HepG2 (cell line): ENCODE data around the gene GDAP1L1. TPM values are rescaled to one million over a fixed set of nuclear protein-coding genes. Genes with fewer than 3 reads are reported as not detected.
A peak's percentile ranks its signal among the peaks of the same experiment; 100 is the strongest.

ENCODE experiments used
- ARID5B ChIP-seq: IDR thresholded peaks from 2 replicates; pipeline ENCODE4 v1.4.0; 2020; ENCODE audit warnings: mild to moderate bottlenecking, missing genetic modification reagents
- ATF2 ChIP-seq: sonication (generic); formaldehyde crosslinking; IDR thresholded peaks from 2 replicates; pipeline ENCODE4 v1.4.0; 2020; ENCODE audit warnings: missing genetic modification reagents
- ATF5 ChIP-seq: sonication (generic); formaldehyde crosslinking; IDR thresholded peaks from 2 replicates; pipeline ENCODE4 v1.4.0; 2020; ENCODE audit warnings: mild to moderate bottlenecking, low read depth, missing genetic modification reagents
- E2F1 ChIP-seq: sonication (generic); formaldehyde crosslinking; IDR thresholded peaks from 2 replicates; pipeline ENCODE4 v1.5.0; 2020; ENCODE audit warnings: missing genetic modification reagents
- HDAC1 ChIP-seq: sonication (generic); formaldehyde crosslinking; IDR thresholded peaks from 2 replicates; pipeline ENCODE4 v1.5.1; 2020; ENCODE audit warnings: mild to moderate bottlenecking, missing genetic modification reagents
- PTBP1 ChIP-seq: fragments of 200-400 bp; formaldehyde crosslinking; IDR thresholded peaks from 2 replicates; pipeline ENCODE4 v1.6.1; 2018; ENCODE audit warnings: low read length, low read depth; ENCODE audit not compliant: poor library complexity, severe bottlenecking
- ZBTB14 ChIP-seq: sonication (generic); formaldehyde crosslinking; IDR thresholded peaks from 2 replicates; pipeline ENCODE4 v1.4.0; 2020; ENCODE audit warnings: missing genetic modification reagents
- ZSCAN12 ChIP-seq: sonication (generic); formaldehyde crosslinking; IDR thresholded peaks from 2 replicates; pipeline ENCODE4 v1.9.0; 2021; ENCODE audit warnings: mild to moderate bottlenecking, missing genetic modification reagents
- ZSCAN20 ChIP-seq: sonication (generic); formaldehyde crosslinking; IDR thresholded peaks from 2 replicates; pipeline ENCODE4 v1.4.0; 2020; ENCODE audit warnings: missing genetic modification reagents, mild to moderate bottlenecking, borderline replicate concordance
- polyA plus RNA-seq, 8 experiments: library from polyadenylated mRNA; depleted of rRNA in 3 of 8; stranded (reverse) in 7 of 8; unstranded in 1 of 8; fragments of >200 nt; fragmentation: Illumina TruSeq in 4 of 8; extraction: Trizol in 4 of 8; gene quantifications; 2 replicates each; pipeline versions ENCODE4 v1.2.1 to v1.2.3, GENCODE V29; 2011 to 2016; ENCODE audit warnings: low read depth in 4 of 8, missing spikeins in 1 of 8, mixed read lengths in 1 of 8; ENCODE audit not compliant: insufficient read depth in 1 of 8
- total RNA-seq, 5 experiments: library from RNA; depleted of rRNA; stranded (reverse); fragments of >200 nt; fragmentation: Illumina TruSeq; extraction: Trizol; gene quantifications; 2 replicates each; pipeline ENCODE4 v1.2.3, GENCODE V29; 2016; ENCODE audit warnings: low read depth in 1 of 5

The GDAP1L1 gene
- total and polyA plus RNA-seq, 2 of the 13 experiments (the other 11 are each of a cell fraction or from before 2014, with no cell fraction given): 0.04 TPM; not detected in 1

GRCh38 chr20:44210406-44211176 lies 36.5 kb upstream of the GDAP1L1 start, which contains the start of gene OSER1 (continued):
- peak; percentile 86 for TF ChIP-seq ARID5B (CRISPR knock-in tag)
- TF ChIP-seq E2F1: 0 out of 2 replicates have a peak, but pooled peaks have one; percentile 0
- TF ChIP-seq PTBP1: peak; percentile 87
- TF ChIP-seq ATF2 (CRISPR knock-in tag): peak; percentile 86
- peak; percentile 98 for TF ChIP-seq HDAC1 (CRISPR knock-in tag)
- no peak for TF ChIP-seq ZSCAN20
- TF ChIP-seq ZBTB14 (CRISPR knock-in tag): no peak
- TF ChIP-seq ZSCAN12: no peak; the same call in 1 of the 2 replicates
- TF ChIP-seq ATF5 (CRISPR knock-in tag): no peak; the same call in 1 of the 2 replicates
